H1 (cell line): Measurements from ENCODE around the gene ZMYND10. TPM values are rescaled to one million over a fixed set of nuclear protein-coding genes. Genes with fewer than 3 reads are reported as not detected.

Experiments used
- CTCF ChIA-PET: fragments of 300-600 bp; sonication (Branson Sonifier 250); formaldehyde crosslinking; loops from one replicate; lab custom pipeline; 2021; ENCODE audit not compliant: partially characterized antibody; lab: Charles Lee
- POLR2A ChIA-PET: fragments of 300-600 bp; sonication (Branson Sonifier 250); formaldehyde crosslinking; loops from one replicate; lab custom pipeline; 2021; ENCODE audit warnings: inconsistent platforms; ENCODE audit not compliant: partially characterized antibody; lab: Charles Lee
- DNase-seq, 2 experiments: peaks; one replicate each; pipeline versions ENCODE4 v3.0.0 to v3.0.0-alpha.2; 2010 to 2022; ENCODE audit warnings: low spot score in 2 of 2, low read depth in 1 of 2, mixed read lengths in 1 of 2
- FAIRE-seq: peaks from 2 replicates; lab custom pipeline; 2011; peaks lifted over from hg19 to GRCh38; lab: Jason Lieb, UNC
- H2AFZ ChIP-seq: 2 replicates; pipeline ENCODE4 v1.8.1; 2012; ENCODE audit warnings: low read length, inconsistent platforms
- H2AK5ac ChIP-seq: 2 replicates; pipeline ENCODE4 v1.6.1; 2013; ENCODE audit warnings: low read depth, low read length
- H2BK120ac ChIP-seq: replicated peaks from 2 replicates; pipeline ENCODE3; 2013; ENCODE audit warnings: low read depth, low read length, inconsistent platforms
- H2BK12ac ChIP-seq: 2 replicates; pipeline ENCODE4 v1.6.1; 2013; ENCODE audit warnings: low read depth, low read length
- H2BK15ac ChIP-seq: 2 replicates; pipeline ENCODE4 v1.6.1; 2013; ENCODE audit warnings: low read length
- H2BK20ac ChIP-seq: 2 replicates; pipeline ENCODE4 v1.6.1; 2013; ENCODE audit warnings: low read length
- H2BK5ac ChIP-seq: 2 replicates; pipeline ENCODE4 v1.6.1; 2013; ENCODE audit warnings: low read depth, low read length
- H3K14ac ChIP-seq: 2 replicates; pipeline ENCODE4 v1.6.1; 2013; ENCODE audit warnings: inconsistent platforms; ENCODE audit not compliant: insufficient read length
- H3K18ac ChIP-seq: 2 replicates; pipeline ENCODE4 v1.6.1; 2013; ENCODE audit warnings: low read length; ENCODE audit errors: extremely low read depth
- H3K23ac ChIP-seq: 2 replicates; pipeline ENCODE4 v1.6.1; 2013; ENCODE audit warnings: inconsistent platforms; ENCODE audit not compliant: insufficient read length
- H3K23me2 ChIP-seq: 2 replicates; pipeline ENCODE4 v1.6.1; 2013; ENCODE audit warnings: low read depth, low read length
- H3K27ac ChIP-seq: 2 replicates; pipeline ENCODE4 v1.6.1; 2011; ENCODE audit warnings: low read depth, low read length, inconsistent platforms
- H3K27me3 ChIP-seq, 4 experiments: replicated peaks in 1 of 4; 1 replicate in 1 of 4; 2 replicates in 3 of 4; pipeline versions ENCODE4 v1.6.1 to v1.8.1; 2011 to 2013; ENCODE audit warnings: low read length in 3 of 4, mild to moderate bottlenecking in 3 of 4, inconsistent platforms in 2 of 4, mixed read lengths in 2 of 4, moderate library complexity in 1 of 4; ENCODE audit not compliant: control insufficient read depth in 3 of 4, insufficient read depth in 3 of 4; ENCODE audit errors: extremely low read depth in 1 of 4
- H3K36me3 ChIP-seq, 4 experiments: 2 replicates each; pipeline versions ENCODE4 v1.6.1 to v1.8.1; 2011 to 2013; ENCODE audit warnings: mild to moderate bottlenecking in 4 of 4, low read length in 3 of 4, moderate library complexity in 2 of 4, control low read depth in 1 of 4, inconsistent platforms in 1 of 4; ENCODE audit not compliant: insufficient read depth in 4 of 4, control insufficient read depth in 2 of 4
- H3K4ac ChIP-seq: replicated peaks from 2 replicates; pipeline ENCODE3; 2013; ENCODE audit warnings: low read length, low read depth, mixed read lengths, inconsistent platforms; ENCODE audit not compliant: insufficient read length
- H3K4me1 ChIP-seq, 4 experiments: replicated peaks in 1 of 4; 1 replicate in 1 of 4; 2 replicates in 3 of 4; pipeline versions ENCODE4 v1.6.1 to v1.8.1; 2011 to 2013; ENCODE audit warnings: low read length in 3 of 4, inconsistent platforms in 2 of 4, mixed read lengths in 1 of 4; ENCODE audit not compliant: insufficient read depth in 4 of 4, control insufficient read depth in 3 of 4
- H3K4me2 ChIP-seq, 2 experiments: 2 replicates each; pipeline versions ENCODE4 v1.6.1 to v1.8.1; 2011 to 2013; ENCODE audit warnings: low read depth in 2 of 2, low read length in 2 of 2, control low read depth in 1 of 2, inconsistent platforms in 1 of 2, mild to moderate bottlenecking in 1 of 2; ENCODE audit not compliant: insufficient read depth in 1 of 2
- H3K4me3 ChIP-seq, 4 experiments: fragments of 200-600, 300-600 bp in 1 of 4; sonication (generic), shearing (Covaris generic), sonication (Bioruptor Twin) in 1 of 4; 2 replicates each; pipeline versions ENCODE4 v1.5.1 to v1.8.1; 2011 to 2016; ENCODE audit warnings: low read length in 4 of 4, low read depth in 3 of 4, control low read depth in 2 of 4, inconsistent platforms in 2 of 4, mild to moderate bottlenecking in 2 of 4, mixed read lengths in 1 of 4, moderate library complexity in 1 of 4; ENCODE audit not compliant: insufficient read depth in 2 of 4; ENCODE audit errors: extremely low read depth in 1 of 4
- H3K56ac ChIP-seq: replicated peaks from 2 replicates; pipeline ENCODE3; 2013; ENCODE audit warnings: low read depth, mild to moderate bottlenecking, mixed read lengths, low read length, inconsistent platforms; ENCODE audit not compliant: insufficient read length
- H3K79me1 ChIP-seq: 2 replicates; pipeline ENCODE4 v1.6.1; 2013; ENCODE audit warnings: low read depth, low read length, control low read depth
- H3K79me2 ChIP-seq, 2 experiments: 2 replicates each; pipeline versions ENCODE4 v1.6.1 to v1.8.1; 2012 to 2013; ENCODE audit warnings: low read length in 2 of 2, mild to moderate bottlenecking in 2 of 2, inconsistent platforms in 1 of 2; ENCODE audit not compliant: insufficient read depth in 2 of 2, control insufficient read depth in 1 of 2
- H3K9ac ChIP-seq, 4 experiments: replicated peaks in 1 of 4; 1 replicate in 1 of 4; 2 replicates in 3 of 4; pipeline versions ENCODE4 v1.6.1 to v1.8.1; 2011 to 2013; ENCODE audit warnings: low read depth in 3 of 4, low read length in 3 of 4, control low read depth in 2 of 4, mild to moderate bottlenecking in 2 of 4, moderate library complexity in 2 of 4, inconsistent platforms in 1 of 4; ENCODE audit errors: extremely low read depth in 1 of 4
- H3K9me3 ChIP-seq, 2 experiments: 2 replicates each; pipeline versions ENCODE4 v1.6.1 to v1.8.1; 2012 to 2013; ENCODE audit warnings: mild to moderate bottlenecking in 2 of 2, moderate library complexity in 2 of 2, control low read depth in 1 of 2, inconsistent platforms in 1 of 2, low read depth in 1 of 2, low read length in 1 of 2, mixed read lengths in 1 of 2; ENCODE audit not compliant: insufficient read depth in 2 of 2
- H4K20me1 ChIP-seq, 2 experiments: replicated peaks in 1 of 2; 2 replicates each; pipeline versions ENCODE3 to v1.8.1; 2011 to 2013; ENCODE audit warnings: inconsistent platforms in 2 of 2, low read length in 2 of 2, mild to moderate bottlenecking in 1 of 2; ENCODE audit not compliant: insufficient read depth in 2 of 2, control insufficient read depth in 1 of 2
- H4K5ac ChIP-seq: 2 replicates; pipeline ENCODE4 v1.6.1; 2013; ENCODE audit warnings: low read length, low read depth, mixed read lengths, inconsistent platforms; ENCODE audit not compliant: insufficient read length
- H4K8ac ChIP-seq: 2 replicates; pipeline ENCODE4 v1.8.0; 2013; ENCODE audit warnings: mild to moderate bottlenecking, moderate library complexity, low read length, inconsistent platforms; ENCODE audit not compliant: insufficient read depth; ENCODE audit errors: extremely low read depth
- H4K91ac ChIP-seq: replicated peaks from 2 replicates; pipeline ENCODE3; 2013; ENCODE audit warnings: low read length, mixed read lengths, inconsistent platforms; ENCODE audit not compliant: insufficient read length
- CREB1 ChIP-seq: IDR thresholded peaks from 2 replicates; pipeline ENCODE4 v1.6.1; 2012; ENCODE audit warnings: inconsistent platforms
- PHF8 ChIP-seq: fragments of 200-600 bp; sonication (generic); conservative IDR thresholded peaks from 2 replicates; pipeline ENCODE4 v1.7.1; 2012; ENCODE audit warnings: low read depth, mild to moderate bottlenecking, inconsistent platforms, low read length, moderate library complexity
- POU5F1 ChIP-seq: IDR thresholded peaks from 2 replicates; pipeline ENCODE4 v1.6.1; 2011; ENCODE audit warnings: low read depth, mild to moderate bottlenecking, low read length, moderate library complexity
- SIX5 ChIP-seq: IDR thresholded peaks from 2 replicates; pipeline ENCODE4 v1.6.1; 2011; ENCODE audit warnings: mild to moderate bottlenecking, low read depth, low read length
- YY1 ChIP-seq: IDR thresholded peaks from 2 replicates; pipeline ENCODE4 v1.6.1; 2011; ENCODE audit warnings: low read depth, mild to moderate bottlenecking, low read length
- ZNF274 ChIP-seq: IDR thresholded peaks from 2 replicates; pipeline ENCODE4 v1.7.0; 2012; ENCODE audit warnings: low read length, borderline replicate concordance; ENCODE audit errors: extremely low read depth
- WGBS, 2 experiments: shearing (Covaris generic) in 1 of 2; methylation state at CpG; one replicate each; pipeline versions ENCODE4 v1.1.6 to v1.1.7; 2013 to 2015; ENCODE audit warnings: low lambda C conversion rate in 2 of 2, mixed read lengths in 2 of 2, inconsistent platforms in 1 of 2, low coverage in 1 of 2, missing lambda C conversion rate in 1 of 2; ENCODE audit not compliant: insufficient replicate concordance in 2 of 2, insufficient coverage in 1 of 2, insufficient read length in 1 of 2; ENCODE audit errors: extremely low coverage in 1 of 2, missing lambda C conversion rate in 1 of 2; 5-methylcytosine and 5-hydroxymethylcytosine counted together
- polyA plus RNA-seq, 7 experiments: library from polyadenylated mRNA; depleted of rRNA in 3 of 7; stranded (reverse) in 5 of 7; unstranded in 2 of 7; fragments of >200 nt in 5 of 7; fragments of 200-250 nt in 2 of 7; gene quantifications; 1 replicate in 5 of 7; 2 replicates in 1 of 7; 4 replicates in 1 of 7; pipeline versions ENCODE4 v1.2.1 to v1.2.3, GENCODE V29; 2011 to 2013; ENCODE audit warnings: missing spikeins in 2 of 7, mixed read lengths in 2 of 7
- total RNA-seq: library from RNA; stranded (reverse); fragmentation: NEBNext Ultra II Directional; extraction: Animal tissue kit (Norgen Biotek cat#: 25700); gene quantifications from 2 replicates; pipeline ENCODE4 v1.2.1, GENCODE V29; 2021
- TF ChIP-seq, protein P1 (sequence below), 3 experiments: IDR thresholded peaks; 1 replicate in 2 of 3; 2 replicates in 1 of 3; pipeline versions ENCODE4 v1.5.1 to v1.6.1; 2011; ENCODE audit warnings: low read length in 3 of 3, mild to moderate bottlenecking in 3 of 3, inconsistent platforms in 2 of 3, low read depth in 1 of 3, moderate library complexity in 1 of 3; ENCODE audit not compliant: insufficient read depth in 1 of 3; ENCODE audit errors: control extremely low read depth in 1 of 3

Gene ZMYND10
- total and polyA plus RNA-seq, 2 of the 8 experiments (the other 6 are each of a cell fraction or from before 2014, with no cell fraction given), result 0.56 to 0.79 TPM

- Histone ChIP-seq H3K4me3 (no peak overlapping the region), H3K4ac (no peak overlapping the region), H2BK5ac (no peak overlapping the region), H2BK20ac (no peak overlapping the region), H3K9ac (no peak overlapping the region), H3K4me2 (no peak overlapping the region), H3K36me3 (peaks cover 11 to 31% (median 24%) of the 10 kb centered on the region in 4 experiments; a peak in 7 of 8 replicates), H4K91ac (no peak overlapping the region), H4K8ac (no peak overlapping the region), H3K56ac (no peak overlapping the region), H3K18ac (no peak overlapping the region), H2AFZ (no peak overlapping the region), H3K23me2 (peaks cover 11% of the 10 kb centered on the region; the same call in 1 of the 2 replicates), H4K20me1 (peaks cover 8 to 9% of the 10 kb centered on the region in 2 experiments), H3K14ac (no peak overlapping the region), H3K27me3 (no peaks in the 10 kb centered on the region), H2AK5ac (no peak overlapping the region), H3K27ac (no peak overlapping the region), H2BK120ac (no peak overlapping the region), H3K79me2 (peaks cover 0 to 25% of the 10 kb centered on the region in 2 experiments; a peak in 2 of 4 replicates), H4K5ac (no peak overlapping the region), H3K23ac (no peak overlapping the region), H2BK15ac (no peak overlapping the region), H3K79me1 (peaks cover 8% of the 10 kb centered on the region; the same call in 1 of the 2 replicates), H2BK12ac (no peak overlapping the region), H3K9me3 (no peaks in the 10 kb centered on the region), H3K4me1 (peaks cover 0 to 6% (median 4%) of the 10 kb centered on the region in 4 experiments; a peak in 3 of 7 replicates)
- DNase-seq (no peak), FAIRE-seq (no peak)
- WGBS, 2 experiments, result 89% methylated on average over 10 of the region's 10 CpGs; no CpG with 5 or more reads in 1 of the 2 experiments
- TF ChIP-seq, protein P1, sequence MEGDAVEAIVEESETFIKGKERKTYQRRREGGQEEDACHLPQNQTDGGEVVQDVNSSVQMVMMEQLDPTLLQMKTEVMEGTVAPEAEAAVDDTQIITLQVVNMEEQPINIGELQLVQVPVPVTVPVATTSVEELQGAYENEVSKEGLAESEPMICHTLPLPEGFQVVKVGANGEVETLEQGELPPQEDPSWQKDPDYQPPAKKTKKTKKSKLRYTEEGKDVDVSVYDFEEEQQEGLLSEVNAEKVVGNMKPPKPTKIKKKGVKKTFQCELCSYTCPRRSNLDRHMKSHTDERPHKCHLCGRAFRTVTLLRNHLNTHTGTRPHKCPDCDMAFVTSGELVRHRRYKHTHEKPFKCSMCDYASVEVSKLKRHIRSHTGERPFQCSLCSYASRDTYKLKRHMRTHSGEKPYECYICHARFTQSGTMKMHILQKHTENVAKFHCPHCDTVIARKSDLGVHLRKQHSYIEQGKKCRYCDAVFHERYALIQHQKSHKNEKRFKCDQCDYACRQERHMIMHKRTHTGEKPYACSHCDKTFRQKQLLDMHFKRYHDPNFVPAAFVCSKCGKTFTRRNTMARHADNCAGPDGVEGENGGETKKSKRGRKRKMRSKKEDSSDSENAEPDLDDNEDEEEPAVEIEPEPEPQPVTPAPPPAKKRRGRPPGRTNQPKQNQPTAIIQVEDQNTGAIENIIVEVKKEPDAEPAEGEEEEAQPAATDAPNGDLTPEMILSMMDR (IDR thresholded peaks at IDR 0.05; ENCODE audit: control extremely low read depth in 1 of 3, insufficient read depth in 1 of 3, low read depth in 1 of 3, low read length in 3 of 3), result no peak
- TF ChIP-seq PHF8 (no peak), YY1 (no peak), SIX5 (no peak), POU5F1 (no peak), ZNF274 (no peak), CREB1 (no peak)
- CTCF ChIA-PET, result interaction anchor here (1.3 kb wide), 1 partner anchor 12 kb away, joined by 5 read pairs; no protein-coding TSS in a partner anchor
- POLR2A ChIA-PET, result interaction anchor here (3.3 to 6.4 kb wide), 3 partner anchors 11 to 38 kb away, joined by 16 to 36 read pairs (median 17); partner anchors contain the start of genes HYAL2, IFRD2 and RASSF1
Measured at GRCh38 chr3:50330330-50330729, 15.2 kb downstream of the ZMYND10 start.
